ENCODE measurements around the gene VN1R5.
A peak's percentile ranks its signal among the peaks of the same experiment; 100 is the strongest.
"Not testable (repeated sequence)": the region's sequence is repeated elsewhere in the genome, so short reads cannot be mapped to it uniquely, and the experiment has no call there.

VN1R5 gene

DNA sequence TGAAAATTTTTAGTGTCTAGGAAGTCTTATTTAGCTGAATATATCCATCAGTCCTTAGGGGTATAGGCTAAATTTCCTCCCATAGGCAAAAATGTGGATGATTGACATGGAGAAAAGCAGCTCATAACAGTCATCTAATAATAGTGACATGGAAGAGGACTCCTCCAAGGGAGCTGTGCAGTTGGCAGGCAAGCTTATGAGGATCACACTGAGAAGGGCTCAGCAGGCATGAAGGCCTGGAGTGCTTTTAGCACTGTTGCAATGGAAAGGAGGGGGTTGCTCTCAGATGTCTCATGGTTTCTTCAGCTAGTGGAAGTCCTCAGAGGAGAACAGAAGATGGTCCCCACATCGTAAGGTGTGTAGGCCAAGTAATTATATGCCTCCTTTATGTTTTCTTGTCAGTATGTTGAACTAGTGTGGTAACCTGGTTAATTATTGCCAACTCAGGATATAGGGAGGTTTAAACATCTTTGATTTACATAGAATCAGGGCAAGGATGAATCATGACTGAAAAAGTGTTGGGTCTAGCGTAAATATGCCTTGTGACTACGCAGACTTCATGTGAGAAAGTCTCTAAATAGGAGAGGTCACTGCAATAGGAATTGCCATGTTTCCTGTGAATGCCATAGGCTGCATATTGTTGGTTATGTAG lies 18.9 kb downstream of the VN1R5 start:
- no peak for ATAC-seq
- no peak for DNase-seq

GRCh38 chr1:247277191-247277590 lies 21.3 kb downstream of the VN1R5 start:
- ATAC-seq (no peak), DNase-seq (no peak)

- ATAC-seq, result no peak
- no peak for DNase-seq
Observed at GRCh38 chr1:247281001-247281574, 25.2 kb downstream of the VN1R5 start.

- ATAC-seq (no peak), DNase-seq (no peak)
Observed at GRCh38 chr1:247286134-247286670, 30.3 kb downstream of the VN1R5 start.

DNA sequence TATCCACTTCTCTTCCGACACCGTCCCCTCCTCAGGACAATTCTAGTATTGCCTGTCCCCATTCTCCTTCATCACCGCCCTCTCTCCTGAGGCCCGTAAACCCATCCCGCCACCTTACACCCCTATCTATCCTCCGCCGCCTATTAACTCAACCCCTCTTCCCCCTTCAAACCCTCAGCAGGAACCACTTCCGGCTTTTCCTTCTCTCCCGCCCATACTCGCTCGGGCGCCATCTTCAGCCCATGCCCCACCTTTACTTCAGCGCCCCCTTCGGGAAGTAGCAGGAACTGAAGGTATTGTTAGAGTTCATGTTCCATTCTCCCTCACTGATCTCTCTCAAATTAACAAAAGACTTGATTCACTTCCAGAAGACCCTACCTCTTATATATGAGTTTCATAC lies 31.6 kb downstream of the VN1R5 start:
- no peak for DNase-seq
- no peak for ATAC-seq

- no peak for DNase-seq
- ATAC-seq, result no peak
Observed at GRCh38 chr1:247288341-247288740, 32.5 kb downstream of the VN1R5 start.

GRCh38 chr1:247289274-247289892 lies 33.5 kb downstream of the VN1R5 start:
- DNase-seq, ATAC-seq: not testable (repeated sequence)

DNA sequence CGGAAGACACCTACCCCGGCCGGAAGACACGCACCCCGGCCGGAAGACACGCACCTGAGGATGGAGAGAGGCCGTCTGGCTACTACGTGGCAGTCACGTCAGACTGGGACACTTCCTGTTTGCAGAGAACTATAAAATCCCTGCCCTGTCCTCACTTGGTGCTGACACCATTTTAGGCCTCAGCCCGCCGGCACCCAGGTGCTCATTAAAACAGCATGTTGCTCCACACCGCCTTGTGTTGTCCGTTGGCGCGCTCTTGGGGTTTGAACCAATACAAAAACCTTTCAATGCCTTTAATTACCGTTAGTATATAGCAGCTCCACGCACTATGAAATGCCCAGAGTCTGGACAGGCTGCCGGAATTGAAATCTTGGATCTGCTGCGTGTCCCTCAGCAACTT lies 34.7 kb downstream of the VN1R5 start:
- DNase-seq (no peak), ATAC-seq (no peak)

DNA sequence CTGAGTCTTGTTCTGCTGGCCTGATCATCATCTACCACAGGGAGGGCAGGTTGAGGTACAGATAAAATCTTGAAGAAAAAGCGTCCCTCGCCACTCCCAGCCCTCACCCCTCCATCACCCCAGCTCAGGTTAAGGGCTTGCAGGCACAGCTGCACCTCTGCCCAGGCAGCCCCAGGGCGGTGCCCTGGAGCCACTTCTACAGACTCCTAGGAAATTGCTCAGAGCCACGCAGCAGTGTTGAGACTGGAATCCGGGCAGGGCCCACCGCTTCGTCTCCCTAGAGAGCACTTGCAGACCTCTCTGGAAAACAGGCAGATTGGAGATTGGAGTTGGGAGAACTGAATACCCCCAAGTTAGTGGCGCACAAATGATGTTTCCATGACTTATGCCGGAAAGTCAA lies 35.3 kb downstream of the VN1R5 start:
- ATAC-seq (no peak), DNase-seq (no peak)

- DNase-seq, result no peak
- ATAC-seq, result peak; percentile 71
Observed at GRCh38 chr1:247291833-247292561, 36.1 kb downstream of the VN1R5 start.

- no peak for ATAC-seq
Observed at GRCh38 chr1:247293047-247293446, 37.2 kb downstream of the VN1R5 start.

DNA sequence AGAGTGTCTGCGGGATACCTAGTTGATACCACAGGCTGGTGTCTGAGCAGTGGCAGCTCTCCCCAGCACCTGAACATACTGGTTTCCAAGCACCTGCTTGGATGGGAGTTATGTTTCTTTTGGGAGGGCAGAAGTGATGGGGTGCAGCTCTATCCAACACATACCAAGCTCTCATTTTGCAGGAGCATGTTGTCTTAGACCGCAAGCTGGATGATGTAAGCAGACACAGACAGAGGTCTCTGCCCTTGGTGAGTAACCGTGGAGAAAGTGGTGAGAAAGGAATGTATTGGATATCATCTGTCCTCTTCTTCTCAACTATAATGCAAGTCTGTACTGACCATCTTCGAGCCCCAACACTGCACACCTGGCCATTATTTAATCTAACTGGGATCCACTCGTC lies 38.4 kb downstream of the VN1R5 start:
- DNase-seq, result no peak
- no peak for ATAC-seq

More at GRCh38 chr1:247293047-247293446, 37.2 kb downstream of the VN1R5 start:
- DNase-seq, result no peak

DNA sequence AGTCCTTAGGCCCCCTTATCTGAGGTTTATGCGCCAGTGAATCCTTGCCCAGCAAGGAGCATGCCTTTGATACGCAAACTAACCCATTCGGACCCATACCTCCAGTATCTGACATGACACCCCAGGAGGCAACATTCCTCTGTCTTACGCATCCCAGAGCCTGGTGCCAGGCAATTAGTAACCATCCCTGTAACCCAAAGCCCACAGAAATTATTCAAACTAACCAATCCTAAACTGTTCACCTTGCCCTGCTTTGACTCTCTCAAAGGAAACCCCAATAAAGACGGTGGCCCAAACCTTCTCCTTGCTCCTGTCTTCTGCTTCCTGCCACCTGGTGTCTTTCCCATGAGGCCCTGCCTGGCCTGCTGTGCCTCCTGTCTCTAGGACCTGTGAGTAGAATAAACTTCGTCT lies 39.4 kb downstream of the VN1R5 start:
- no peak for DNase-seq
- no peak for ATAC-seq

GRCh38 chr1:247295746-247296145 lies 39.9 kb downstream of the VN1R5 start:
- no peak for DNase-seq
- ATAC-seq, result no peak

GRCh38 chr1:247296599-247297180 lies 40.8 kb downstream of the VN1R5 start:
- ATAC-seq, result no peak
- no peak for DNase-seq

- no peak for DNase-seq
- no peak for ATAC-seq
Observed at GRCh38 chr1:247297263-247298123, 41.6 kb downstream of the VN1R5 start.

- ATAC-seq, result no peak
- DNase-seq, result no peak
Observed at GRCh38 chr1:247298124-247298481, 42.2 kb downstream of the VN1R5 start.

- ATAC-seq, result no peak
- no peak for DNase-seq
Observed at GRCh38 chr1:247298701-247299100, 42.8 kb downstream of the VN1R5 start.

DNA sequence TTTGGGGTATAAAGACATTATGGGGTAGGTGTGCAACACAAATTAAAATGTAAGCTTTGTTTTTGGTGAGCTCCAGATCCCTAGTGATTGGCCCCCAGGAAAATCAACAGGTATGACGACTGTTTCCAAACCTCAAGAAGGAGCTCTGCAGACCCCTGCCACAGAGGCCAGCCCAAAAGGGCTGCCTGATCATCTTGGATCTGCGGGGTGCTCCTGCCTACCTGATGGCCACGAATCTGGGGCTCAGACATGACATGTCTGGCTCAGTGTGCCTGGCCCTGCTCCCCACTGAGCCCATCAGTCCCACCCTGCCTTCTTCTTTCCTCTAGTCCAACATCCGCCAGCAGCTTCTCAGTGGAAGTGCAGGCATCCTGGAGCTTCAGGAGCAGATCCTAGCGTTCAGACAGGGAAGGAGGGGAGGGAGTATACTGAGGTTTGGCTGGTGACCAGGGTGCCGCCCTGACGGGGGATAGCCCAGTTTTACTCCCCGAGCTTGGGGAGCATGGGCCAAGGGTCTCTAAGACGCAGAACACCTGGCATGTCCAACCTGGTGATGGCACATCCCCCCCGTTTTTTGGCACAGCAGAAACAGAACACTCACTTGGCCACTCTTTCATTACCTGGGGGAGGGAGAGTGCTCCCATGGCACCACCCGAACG lies 44.0 kb downstream of the VN1R5 start:
- DNase-seq (no peak), ATAC-seq (no peak)

DNA sequence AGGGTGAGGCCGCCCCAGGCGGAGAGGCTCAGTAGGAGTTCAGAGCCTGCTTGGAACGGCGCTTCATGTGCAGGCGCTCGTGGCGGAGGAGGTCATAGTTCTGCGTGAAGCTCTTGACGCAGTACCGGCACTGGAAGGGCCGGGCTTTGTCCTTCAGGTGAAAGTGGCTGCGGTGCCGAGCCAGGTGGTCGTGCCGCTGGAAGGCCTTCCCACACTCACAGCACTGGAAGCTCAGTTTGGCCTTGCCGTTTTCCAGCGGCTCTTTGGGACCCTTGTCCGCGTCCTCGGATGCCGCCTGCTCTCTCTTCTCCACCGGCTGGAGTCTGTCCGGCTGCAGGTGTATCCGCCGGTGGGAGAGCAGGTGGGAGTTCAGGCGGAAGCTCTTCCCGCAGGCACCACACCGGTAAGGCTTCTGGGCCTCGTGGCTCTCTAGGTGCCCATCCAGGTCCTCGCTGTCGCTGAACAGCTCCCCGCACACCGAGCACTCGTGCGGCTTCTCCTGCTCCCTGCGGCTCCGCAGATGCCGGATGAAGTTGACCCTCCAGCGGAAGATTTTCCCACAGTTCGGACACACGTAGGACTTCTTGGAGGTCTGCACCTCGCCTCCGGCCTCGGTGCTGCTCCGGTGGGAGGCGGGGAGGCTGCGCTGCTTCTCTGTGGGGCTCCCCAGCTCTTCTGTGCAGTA lies 44.8 kb downstream of the VN1R5 start:
- DNase-seq (no peak), ATAC-seq (no peak)

DNA sequence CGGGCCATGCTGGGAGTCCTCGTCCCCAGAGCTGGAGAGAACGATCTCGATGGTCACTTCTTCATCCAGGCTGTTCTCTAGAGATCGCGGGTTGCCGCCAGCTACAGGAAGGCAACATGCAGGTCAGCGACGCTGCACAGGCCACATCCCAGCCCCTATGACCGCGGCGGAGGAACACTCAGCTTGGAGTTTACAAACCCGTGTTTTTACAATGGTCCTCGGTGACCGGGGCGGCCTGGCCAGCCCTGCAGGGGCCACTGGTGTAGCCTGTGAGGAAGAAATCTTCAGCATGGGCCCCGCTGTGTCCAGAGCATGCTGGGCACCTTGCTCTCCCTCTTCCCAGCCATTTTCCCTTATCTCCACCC lies 45.3 kb downstream of the VN1R5 start:
- ATAC-seq, result no peak
- DNase-seq, result no peak

Measured in stimulated activated naive CD8-positive, alpha-beta T cell treated with anti-CD3 and anti-CD28 coated beads, Interleukin-15, Interleukin-2, amounts not matched to agents 100 U/mL and 50 U/mL, for 24 hours (primary cell).